ENCODE measurements around the gene PIP4P1.

DNA sequence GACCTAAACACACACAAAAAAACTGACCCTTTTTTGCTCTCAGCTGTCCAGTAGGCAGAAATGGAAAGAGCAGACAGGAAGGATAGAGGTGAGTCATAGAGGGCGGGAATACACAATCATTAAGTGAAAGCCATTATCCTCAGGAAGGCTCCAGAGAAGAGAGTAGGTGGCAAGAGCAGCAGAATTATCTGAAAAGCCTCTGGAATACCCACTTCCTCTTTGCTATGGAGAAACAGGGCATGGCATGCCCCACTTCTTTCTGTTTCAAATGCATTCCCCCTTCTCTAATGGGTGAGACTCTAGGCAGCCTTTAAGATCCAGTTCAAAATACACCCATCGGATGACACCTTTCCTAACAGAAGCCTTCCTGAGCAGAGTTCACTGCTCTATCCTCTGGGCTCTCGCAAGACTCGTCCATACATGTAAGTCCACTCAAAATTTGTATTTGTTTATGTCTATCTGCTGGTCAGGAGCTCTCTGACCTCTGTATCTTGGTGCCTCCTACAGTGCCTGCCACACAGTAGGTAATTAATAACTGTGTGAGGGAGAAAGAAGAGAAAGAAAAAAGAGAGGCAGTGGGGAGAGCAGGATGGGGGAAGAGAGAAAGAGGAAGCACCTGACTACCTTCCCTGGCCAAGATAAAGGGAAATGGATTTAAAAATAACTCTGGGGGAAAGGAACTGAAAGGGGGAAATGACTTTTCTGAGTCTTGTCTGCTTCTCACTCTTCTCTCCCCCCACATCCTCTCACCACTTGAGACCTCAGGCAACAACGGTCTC is 33.8 kb downstream of the PIP4P1 start:
- TF ChIP-seq, protein P1, sequence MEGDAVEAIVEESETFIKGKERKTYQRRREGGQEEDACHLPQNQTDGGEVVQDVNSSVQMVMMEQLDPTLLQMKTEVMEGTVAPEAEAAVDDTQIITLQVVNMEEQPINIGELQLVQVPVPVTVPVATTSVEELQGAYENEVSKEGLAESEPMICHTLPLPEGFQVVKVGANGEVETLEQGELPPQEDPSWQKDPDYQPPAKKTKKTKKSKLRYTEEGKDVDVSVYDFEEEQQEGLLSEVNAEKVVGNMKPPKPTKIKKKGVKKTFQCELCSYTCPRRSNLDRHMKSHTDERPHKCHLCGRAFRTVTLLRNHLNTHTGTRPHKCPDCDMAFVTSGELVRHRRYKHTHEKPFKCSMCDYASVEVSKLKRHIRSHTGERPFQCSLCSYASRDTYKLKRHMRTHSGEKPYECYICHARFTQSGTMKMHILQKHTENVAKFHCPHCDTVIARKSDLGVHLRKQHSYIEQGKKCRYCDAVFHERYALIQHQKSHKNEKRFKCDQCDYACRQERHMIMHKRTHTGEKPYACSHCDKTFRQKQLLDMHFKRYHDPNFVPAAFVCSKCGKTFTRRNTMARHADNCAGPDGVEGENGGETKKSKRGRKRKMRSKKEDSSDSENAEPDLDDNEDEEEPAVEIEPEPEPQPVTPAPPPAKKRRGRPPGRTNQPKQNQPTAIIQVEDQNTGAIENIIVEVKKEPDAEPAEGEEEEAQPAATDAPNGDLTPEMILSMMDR (IDR thresholded peaks at IDR 0.05; ENCODE audit: control extremely low read depth in 1 of 3, insufficient read depth in 1 of 3, low read depth in 1 of 3, low read length in 3 of 3): no peak
- TF ChIP-seq YY1 (IDR thresholded peaks at IDR 0.05; ENCODE audit: low read depth, low read length): no peak
- TF ChIP-seq POLR2AphosphoS5 (IDR thresholded peaks at IDR 0.05; ENCODE audit: low read depth, low read length): no peak
- TF ChIP-seq TCF12 (IDR thresholded peaks at IDR 0.05; ENCODE audit: low read depth, low read length): no peak
- no peak for TF ChIP-seq FOSL1 (IDR thresholded peaks at IDR 0.05; ENCODE audit: insufficient read depth, low read depth, low read length)
